SK-N-SH (cell line): ENCODE results near the gene GALNT1. TPM values are rescaled to one million over a fixed set of nuclear protein-coding genes. Genes with fewer than 3 reads are reported as not detected.

Experiments
- CTCF ChIA-PET: fragments of 300-600, 350-600 bp; formaldehyde crosslinking; extraction: SDS; loops from one replicate; lab custom pipeline; 2021; lab: Yijun Ruan, JAX
- POLR2A ChIA-PET: fragments of 350-600 bp; sonication (Branson Sonifier 250); formaldehyde crosslinking; extraction: SDS; loops from one replicate; lab custom pipeline; 2020; ENCODE audit warnings: antibody characterized with exemption, inconsistent platforms; lab: Yijun Ruan, JAX
- DNase-seq: peaks from one replicate; pipeline ENCODE4 v3.0.0; 2012
- H2AFZ ChIP-seq: fragments of 200-600 bp; sonication (generic); 2 replicates; pipeline ENCODE4 v1.8.1; 2016; ENCODE audit warnings: antibody characterized with exemption, mild to moderate bottlenecking, low read depth
- H3F3A ChIP-seq: fragments of 200-600 bp; sonication (generic); replicated peaks from 2 replicates; pipeline ENCODE3; 2016; ENCODE audit warnings: antibody characterized with exemption, mild to moderate bottlenecking; ENCODE audit not compliant: insufficient read depth
- H3K27ac ChIP-seq, 2 experiments: fragments of 200-500 bp in 1 of 2; fragments of 200-600 bp in 1 of 2; sonication (Bioruptor generic) in 1 of 2; sonication (generic), shearing (Covaris generic) in 1 of 2; 2 replicates each; pipeline versions ENCODE4 v1.5.1 to v1.6.1; 2014 to 2016; ENCODE audit warnings: low read depth in 2 of 2, inconsistent platforms in 1 of 2, low read length in 1 of 2, mild to moderate bottlenecking in 1 of 2, mixed read lengths in 1 of 2
- H3K27me3 ChIP-seq: fragments of 200-600 bp; sonication (generic), shearing (Covaris generic); 2 replicates; pipeline ENCODE4 v1.6.1; 2016; ENCODE audit warnings: mixed run types; ENCODE audit not compliant: insufficient read depth
- H3K36me3 ChIP-seq, 2 experiments: fragments of 200-500 bp in 1 of 2; fragments of 200-600 bp in 1 of 2; sonication (Bioruptor generic) in 1 of 2; sonication (generic) in 1 of 2; replicated peaks in 1 of 2; 2 replicates each; pipeline versions ENCODE3 to v1.5.1; 2014 to 2016; ENCODE audit warnings: low read length in 1 of 2, mild to moderate bottlenecking in 1 of 2; ENCODE audit not compliant: insufficient read depth in 2 of 2, control insufficient read depth in 1 of 2
- H3K4me1 ChIP-seq, 2 experiments: fragments of 200-500 bp in 1 of 2; fragments of 200-600 bp in 1 of 2; sonication (Bioruptor generic) in 1 of 2; sonication (generic), shearing (Covaris generic) in 1 of 2; 2 replicates each; pipeline versions ENCODE4 v1.5.1 to v1.6.1; 2014 to 2016; ENCODE audit warnings: low read depth in 1 of 2, low read length in 1 of 2, mixed run types in 1 of 2; ENCODE audit not compliant: insufficient read depth in 2 of 2, control insufficient read depth in 1 of 2
- H3K4me2 ChIP-seq: fragments of 200-600 bp; sonication (generic), shearing (Covaris generic); 2 replicates; pipeline ENCODE4 v1.6.1; 2017; ENCODE audit warnings: mixed run types
- H3K4me3 ChIP-seq, 2 experiments: fragments of 200-500 bp in 1 of 2; fragments of 200-600 bp in 1 of 2; sonication (Bioruptor generic) in 1 of 2; sonication (generic), shearing (Covaris generic) in 1 of 2; 2 replicates each; pipeline versions ENCODE4 v1.5.1 to v1.8.1; 2014 to 2016; ENCODE audit warnings: low read depth in 2 of 2, inconsistent platforms in 1 of 2, low read length in 1 of 2, mild to moderate bottlenecking in 1 of 2, mixed read lengths in 1 of 2, moderate library complexity in 1 of 2
- H3K79me2 ChIP-seq: fragments of 200-600 bp; sonication (generic); 2 replicates; pipeline ENCODE4 v1.8.1; 2017; ENCODE audit warnings: mild to moderate bottlenecking; ENCODE audit not compliant: insufficient read depth
- H3K9ac ChIP-seq: fragments of 200-600 bp; sonication (generic); 2 replicates; pipeline ENCODE4 v1.6.1; 2017; ENCODE audit warnings: mixed run types
- H3K9me2 ChIP-seq: fragments of 200-600 bp; sonication (generic); 2 replicates; pipeline ENCODE4 v1.6.1; 2017; ENCODE audit warnings: mixed run types
- H3K9me3 ChIP-seq: fragments of 200-600 bp; sonication (generic); 2 replicates; pipeline ENCODE4 v1.6.1; 2017; ENCODE audit warnings: mixed run types, mild to moderate bottlenecking, moderate library complexity
- H4K20me1 ChIP-seq: fragments of 200-600 bp; sonication (generic); 2 replicates; pipeline ENCODE4 v1.6.1; 2017; ENCODE audit warnings: mild to moderate bottlenecking, mixed run types; ENCODE audit not compliant: insufficient read depth
- NRF1 ChIP-seq: IDR thresholded peaks from 2 replicates; pipeline ENCODE4 v1.6.1; 2012; ENCODE audit warnings: low read depth, mild to moderate bottlenecking, low read length
- RFX5 ChIP-seq: IDR thresholded peaks from 2 replicates; pipeline ENCODE4 v1.6.1; 2012; ENCODE audit warnings: mild to moderate bottlenecking, improper control_type of control experiment, low read length
- WGBS: methylation state at CpG from one replicate; pipeline ENCODE4 v1.1.6; 2017; ENCODE audit warnings: low lambda C conversion rate; 5-methylcytosine and 5-hydroxymethylcytosine counted together
- polyA plus RNA-seq, 3 experiments: library from polyadenylated mRNA; depleted of rRNA; stranded (reverse); fragments of >200 nt; gene quantifications; 2 replicates each; pipeline ENCODE4 v1.2.3, GENCODE V29; 2012
- TF ChIP-seq, protein P1 (sequence below): IDR thresholded peaks from 2 replicates; pipeline ENCODE4 v1.4.0; 2012; ENCODE audit warnings: low read depth, borderline replicate concordance
- TF ChIP-seq, protein P2 (sequence below): IDR thresholded peaks from 2 replicates; pipeline ENCODE4 v1.4.0; 2012; ENCODE audit warnings: low read depth

The GALNT1 gene
- polyA plus RNA-seq, 1 of the 3 experiments (the other 2 are of a cell fraction), result 15.7 TPM

DNA sequence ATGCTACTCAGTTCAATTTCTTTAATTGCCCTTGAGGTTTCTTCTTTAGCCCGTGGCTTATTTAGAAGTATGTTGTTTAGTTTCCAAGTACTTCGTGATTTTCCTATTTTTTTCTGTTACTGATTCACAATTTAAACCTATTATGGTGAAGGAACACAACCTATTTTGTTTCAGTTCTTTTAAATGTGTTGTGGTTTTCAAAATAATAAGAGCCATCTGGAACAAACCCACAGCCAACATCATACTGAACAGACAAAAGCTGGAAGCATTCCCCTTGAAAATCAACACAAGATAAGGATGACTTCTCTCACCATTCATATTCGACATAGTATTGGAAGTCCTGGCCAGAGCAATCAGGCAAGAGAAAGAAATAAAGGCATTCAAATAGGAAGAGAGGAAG, 155.2 kb downstream of the GALNT1 start:
- ChIA-PET CTCF (interaction anchor here (0.6 kb wide), 1 partner anchor 518 kb away, joined by 3 read pairs; no protein-coding TSS in a partner anchor), POLR2A (no interaction called here)
- Histone ChIP-seq H3K4me2 (no peak overlapping the region), H3F3A (no peaks in the 10 kb centered on the region), H3K9me3 (no peaks in the 10 kb centered on the region), H3K4me3 (no peak overlapping the region), H3K27me3 (no peaks in the 10 kb centered on the region), H4K20me1 (no peaks in the 10 kb centered on the region), H3K4me1 (peaks cover 0 to 2% of the 10 kb centered on the region in 2 experiments; a peak in 1 of 4 replicates), H3K36me3 (no peaks in the 10 kb centered on the region), H3K9ac (no peak overlapping the region), H3K79me2 (no peaks in the 10 kb centered on the region), H3K9me2 (no peaks in the 10 kb centered on the region), H2AFZ (no peak overlapping the region), H3K27ac (no peak overlapping the region)
- 1% methylated on average over 3 of the region's 3 CpGs for WGBS
- no peak for DNase-seq
- TF ChIP-seq, protein P1, sequence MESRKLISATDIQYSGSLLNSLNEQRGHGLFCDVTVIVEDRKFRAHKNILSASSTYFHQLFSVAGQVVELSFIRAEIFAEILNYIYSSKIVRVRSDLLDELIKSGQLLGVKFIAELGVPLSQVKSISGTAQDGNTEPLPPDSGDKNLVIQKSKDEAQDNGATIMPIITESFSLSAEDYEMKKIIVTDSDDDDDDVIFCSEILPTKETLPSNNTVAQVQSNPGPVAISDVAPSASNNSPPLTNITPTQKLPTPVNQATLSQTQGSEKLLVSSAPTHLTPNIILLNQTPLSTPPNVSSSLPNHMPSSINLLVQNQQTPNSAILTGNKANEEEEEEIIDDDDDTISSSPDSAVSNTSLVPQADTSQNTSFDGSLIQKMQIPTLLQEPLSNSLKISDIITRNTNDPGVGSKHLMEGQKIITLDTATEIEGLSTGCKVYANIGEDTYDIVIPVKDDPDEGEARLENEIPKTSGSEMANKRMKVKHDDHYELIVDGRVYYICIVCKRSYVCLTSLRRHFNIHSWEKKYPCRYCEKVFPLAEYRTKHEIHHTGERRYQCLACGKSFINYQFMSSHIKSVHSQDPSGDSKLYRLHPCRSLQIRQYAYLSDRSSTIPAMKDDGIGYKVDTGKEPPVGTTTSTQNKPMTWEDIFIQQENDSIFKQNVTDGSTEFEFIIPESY, result no peak

DNA sequence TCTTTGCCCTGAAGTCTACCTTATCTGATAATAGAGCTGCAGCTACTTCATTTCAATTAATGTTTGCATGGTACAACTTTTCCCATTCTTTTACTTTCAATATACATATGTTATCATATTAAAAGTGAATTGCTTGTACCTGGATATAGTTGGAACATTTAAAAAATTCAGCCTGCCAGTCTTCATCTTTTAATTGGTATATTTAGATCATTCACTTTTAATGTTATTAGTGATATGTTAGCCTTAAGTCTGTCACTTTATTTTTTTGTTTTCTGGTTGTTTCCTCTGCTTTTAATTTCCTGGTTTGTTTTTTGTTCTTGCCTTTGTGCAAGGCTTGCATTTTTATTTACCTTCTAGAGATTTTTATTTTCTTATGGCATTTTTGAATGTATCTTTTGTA, 158.2 kb downstream of the GALNT1 start:
- Histone ChIP-seq H2AFZ (no peak overlapping the region), H3K9me3 (no peaks in the 10 kb centered on the region), H3K36me3 (no peaks in the 10 kb centered on the region), H3K27me3 (no peaks in the 10 kb centered on the region), H3K4me1 (no peaks in the 10 kb centered on the region)
- POLR2A ChIA-PET, result no interaction called here
- TF ChIP-seq RFX5, result no peak
- TF ChIP-seq, all 33 proteins: peak for 0
- Histone ChIP-seq H3K9me2 (no peaks in the 10 kb centered on the region), H3K79me2 (no peaks in the 10 kb centered on the region), H3F3A (no peaks in the 10 kb centered on the region), H3K27ac (no peak overlapping the region), H4K20me1 (no peaks in the 10 kb centered on the region), H3K9ac (no peak overlapping the region), H3K4me2 (no peak overlapping the region), H3K4me3 (no peak overlapping the region)
- no peak for DNase-seq
- CTCF ChIA-PET, result interaction anchor here (3.0 kb wide), 1 partner anchor 17 kb away, joined by 13 read pairs; no protein-coding TSS in a partner anchor

DNA sequence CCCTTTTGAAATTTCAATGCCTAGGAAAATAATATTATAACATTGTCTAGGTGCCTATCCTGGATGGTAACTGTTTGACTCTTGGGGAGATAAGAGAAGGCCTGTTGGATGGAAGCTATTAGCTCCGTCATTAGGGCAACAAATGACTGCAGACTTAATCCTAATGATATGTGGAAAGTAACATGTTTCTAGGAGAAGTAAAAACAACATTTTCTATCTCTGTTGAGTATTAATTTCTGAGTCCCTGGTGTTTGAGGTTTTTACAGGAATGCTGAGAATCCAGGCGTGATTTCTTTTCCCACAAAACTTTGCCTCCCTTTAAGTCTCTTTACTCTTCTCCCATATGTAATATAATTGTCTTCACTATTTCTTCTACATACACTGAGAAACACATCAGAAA, 159.1 kb downstream of the GALNT1 start:
- Histone ChIP-seq H3K9me3 (no peaks in the 10 kb centered on the region), H3K27ac (no peak overlapping the region), H3F3A (no peaks in the 10 kb centered on the region), H3K4me2 (no peak overlapping the region), H3K79me2 (no peaks in the 10 kb centered on the region), H3K4me3 (no peak overlapping the region), H3K9ac (no peak overlapping the region), H3K4me1 (no peaks in the 10 kb centered on the region), H3K36me3 (no peaks in the 10 kb centered on the region), H3K9me2 (no peaks in the 10 kb centered on the region), H2AFZ (no peak overlapping the region), H4K20me1 (no peaks in the 10 kb centered on the region), H3K27me3 (no peaks in the 10 kb centered on the region)
- TF ChIP-seq, protein P2, sequence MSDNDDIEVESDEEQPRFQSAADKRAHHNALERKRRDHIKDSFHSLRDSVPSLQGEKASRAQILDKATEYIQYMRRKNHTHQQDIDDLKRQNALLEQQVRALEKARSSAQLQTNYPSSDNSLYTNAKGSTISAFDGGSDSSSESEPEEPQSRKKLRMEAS, result no peak
- TF ChIP-seq NRF1, result no peak
- ChIA-PET POLR2A (no interaction called here), CTCF (interaction anchor here (1.8 to 3.0 kb wide), 2 partner anchors 16 to 210 kb away, joined by 8 to 13 read pairs; no protein-coding TSS in a partner anchor)
- DNase-seq, result no peak
- 55% methylated on average over 2 of the region's 2 CpGs for WGBS
